ENCODE data around the gene NRDE2. TPM values are rescaled to one million over a fixed set of nuclear protein-coding genes. Genes with fewer than 3 reads are reported as not detected.

NRDE2 gene
- total RNA-seq (10 to 100 TPM; 11.0 to 21.8 (median 12.8) TPM), polyA plus RNA-seq (1 to 10 TPM; 5.8 to 8.7 (median 6.4) TPM)
- long read RNA-seq, donor 1, full-length matches to known transcripts = 7 of 10 reads
- long read RNA-seq, donor 1, partial matches to known transcripts = 2 of 10 reads
- long read RNA-seq, donor 1, other reads (novel, unspliced or antisense) = 1 of 10 reads
- long read RNA-seq, donor 2, full-length matches to known transcripts = 7 of 14 reads
- long read RNA-seq, donor 2, partial matches to known transcripts = 4 of 14 reads
- long read RNA-seq, donor 2, other reads (novel, unspliced or antisense) = 3 of 14 reads

- H3K4me3 ChIP-seq = peak within 1 kb of the TSS; percentile 76
- WGBS, 3 donors = 2 to 5% (median 3%) methylated on average over 46 of the region's 46 CpGs
- no peak for TF ChIP-seq CTCF (IDR thresholded peaks at IDR 0.05)
- H3K27me3 ChIP-seq (ENCODE audit: insufficient read depth in 3 of 3, low read length in 2 of 3) = peaks cover 0 to 14% (median 0%) of the 10 kb centered on the region in 3 donors
- peak; percentile 100 for DNase-seq
- no peaks in the 10 kb centered on the region for H3K36me3 ChIP-seq (ENCODE audit: insufficient read depth in 1 of 2, low read depth in 1 of 2)
- peaks cover 12% of the 10 kb centered on the region for H3K4me1 ChIP-seq
- peak within 1 kb of the TSS; percentile 88 for H3K27ac ChIP-seq
- intact Hi-C loops (cut with DNase I) = loop anchor here (2.0 to 5.0 kb wide), 3 partner anchors 51 to 365 kb away; partner anchors contain the start of gene CALM1 (in 1 of the 2)
- peak; percentile 98 to 100 (median 100) for ATAC-seq
- H3K9me3 ChIP-seq = no peaks in the 10 kb centered on the region
Observed at GRCh38 chr14:90331497-90332270, at the start of gene NRDE2. TSS of gene NRDE2 (minus strand) at chr14:90331941. CDS start at chr14:90331904, 37 bp downstream.

- ATAC-seq (peak; percentile 31 to 68 (median 61)), DNase-seq (peak; percentile 44 to 82)
- TF ChIP-seq CTCF (IDR thresholded peaks at IDR 0.05) = no peak
- WGBS, 3 donors = 37 to 52% (median 42%) methylated on average over 8 of the region's 8 CpGs
- Histone ChIP-seq H3K4me1 (peaks cover 22% of the 10 kb centered on the region), H3K27ac (peak overlapping the region; percentile 100), H3K27me3 (ENCODE audit: insufficient read depth in 3 of 3, low read length in 2 of 3) (no peaks in the 10 kb centered on the region), H3K9me3 (no peaks in the 10 kb centered on the region), H3K4me3 (peak overlapping the region; percentile 76), H3K36me3 (ENCODE audit: insufficient read depth in 1 of 2, low read depth in 1 of 2) (no peaks in the 10 kb centered on the region)
- intact Hi-C loops (cut with DNase I) = loop anchor here (5.0 kb wide), 4 partner anchors 49 to 376 kb away; partner anchors contain the start of gene NRDE2 (in 2 of the 2)
Observed at GRCh38 chr14:90381011-90381786, 49.5 kb upstream of the NRDE2 start.

GRCh38 chr14:90379106-90379505 is 47.4 kb upstream of the NRDE2 start:
- Histone ChIP-seq H3K27me3 (ENCODE audit: insufficient read depth in 3 of 3, low read length in 2 of 3) (no peaks in the 10 kb centered on the region), H3K27ac (no peak overlapping the region), H3K4me3 (no peak overlapping the region), H3K9me3 (no peaks in the 10 kb centered on the region), H3K4me1 (peaks cover 9% of the 10 kb centered on the region), H3K36me3 (ENCODE audit: insufficient read depth in 1 of 2, low read depth in 1 of 2) (no peaks in the 10 kb centered on the region)
- 76 to 88% (median 84%) methylated on average over 2 of the region's 2 CpGs for WGBS, 3 donors
- intact Hi-C loops (cut with DNase I) = no loop called here
- no peak for DNase-seq
- no peak for ATAC-seq
- TF ChIP-seq CTCF (IDR thresholded peaks at IDR 0.05) = no peak

- Histone ChIP-seq H3K27ac (no peak overlapping the region), H3K9me3 (no peaks in the 10 kb centered on the region), H3K4me3 (no peak overlapping the region), H3K36me3 (ENCODE audit: insufficient read depth in 1 of 2, low read depth in 1 of 2) (no peaks in the 10 kb centered on the region), H3K4me1 (peaks cover 5% of the 10 kb centered on the region), H3K27me3 (ENCODE audit: insufficient read depth in 3 of 3, low read length in 2 of 3) (no peaks in the 10 kb centered on the region)
- ATAC-seq (no peak), DNase-seq (no peak)
- 88 to 92% (median 88%) methylated on average over 6 of the region's 6 CpGs for WGBS, 3 donors
- intact Hi-C loops (cut with DNase I) = no loop called here
- TF ChIP-seq CTCF (IDR thresholded peaks at IDR 0.05) = no peak
Observed at GRCh38 chr14:90378249-90378648, 46.5 kb upstream of the NRDE2 start.

Data from psoas muscle (tissue), 8 donors.